SK-N-SH (cell line): ENCODE data around the gene SEPSECS. TPM values are rescaled to one million over a fixed set of nuclear protein-coding genes. Genes with fewer than 3 reads are reported as not detected.

ENCODE experiments used
- CTCF ChIA-PET: fragments of 300-600, 350-600 bp; formaldehyde crosslinking; extraction: SDS; loops from one replicate; lab custom pipeline; 2021; lab: Yijun Ruan, JAX
- POLR2A ChIA-PET: fragments of 350-600 bp; sonication (Branson Sonifier 250); formaldehyde crosslinking; extraction: SDS; loops from one replicate; lab custom pipeline; 2020; ENCODE audit warnings: antibody characterized with exemption, inconsistent platforms; lab: Yijun Ruan, JAX
- DNase-seq: peaks from one replicate; pipeline ENCODE4 v3.0.0; 2012
- H2AFZ ChIP-seq: fragments of 200-600 bp; sonication (generic); 2 replicates; pipeline ENCODE4 v1.8.1; 2016; ENCODE audit warnings: antibody characterized with exemption, mild to moderate bottlenecking, low read depth
- H3F3A ChIP-seq: fragments of 200-600 bp; sonication (generic); replicated peaks from 2 replicates; pipeline ENCODE3; 2016; ENCODE audit warnings: antibody characterized with exemption, mild to moderate bottlenecking; ENCODE audit not compliant: insufficient read depth
- H3K27ac ChIP-seq, 2 experiments: fragments of 200-500 bp in 1 of 2; fragments of 200-600 bp in 1 of 2; sonication (Bioruptor generic) in 1 of 2; sonication (generic), shearing (Covaris generic) in 1 of 2; 2 replicates each; pipeline versions ENCODE4 v1.5.1 to v1.6.1; 2014 to 2016; ENCODE audit warnings: low read depth in 2 of 2, inconsistent platforms in 1 of 2, low read length in 1 of 2, mild to moderate bottlenecking in 1 of 2, mixed read lengths in 1 of 2
- H3K27me3 ChIP-seq: fragments of 200-600 bp; sonication (generic), shearing (Covaris generic); 2 replicates; pipeline ENCODE4 v1.6.1; 2016; ENCODE audit warnings: mixed run types; ENCODE audit not compliant: insufficient read depth
- H3K36me3 ChIP-seq, 2 experiments: fragments of 200-500 bp in 1 of 2; fragments of 200-600 bp in 1 of 2; sonication (Bioruptor generic) in 1 of 2; sonication (generic) in 1 of 2; replicated peaks in 1 of 2; 2 replicates each; pipeline versions ENCODE3 to v1.5.1; 2014 to 2016; ENCODE audit warnings: low read length in 1 of 2, mild to moderate bottlenecking in 1 of 2; ENCODE audit not compliant: insufficient read depth in 2 of 2, control insufficient read depth in 1 of 2
- H3K4me1 ChIP-seq, 2 experiments: fragments of 200-500 bp in 1 of 2; fragments of 200-600 bp in 1 of 2; sonication (Bioruptor generic) in 1 of 2; sonication (generic), shearing (Covaris generic) in 1 of 2; 2 replicates each; pipeline versions ENCODE4 v1.5.1 to v1.6.1; 2014 to 2016; ENCODE audit warnings: low read depth in 1 of 2, low read length in 1 of 2, mixed run types in 1 of 2; ENCODE audit not compliant: insufficient read depth in 2 of 2, control insufficient read depth in 1 of 2
- H3K4me2 ChIP-seq: fragments of 200-600 bp; sonication (generic), shearing (Covaris generic); 2 replicates; pipeline ENCODE4 v1.6.1; 2017; ENCODE audit warnings: mixed run types
- H3K4me3 ChIP-seq, 2 experiments: fragments of 200-500 bp in 1 of 2; fragments of 200-600 bp in 1 of 2; sonication (Bioruptor generic) in 1 of 2; sonication (generic), shearing (Covaris generic) in 1 of 2; 2 replicates each; pipeline versions ENCODE4 v1.5.1 to v1.8.1; 2014 to 2016; ENCODE audit warnings: low read depth in 2 of 2, inconsistent platforms in 1 of 2, low read length in 1 of 2, mild to moderate bottlenecking in 1 of 2, mixed read lengths in 1 of 2, moderate library complexity in 1 of 2
- H3K79me2 ChIP-seq: fragments of 200-600 bp; sonication (generic); 2 replicates; pipeline ENCODE4 v1.8.1; 2017; ENCODE audit warnings: mild to moderate bottlenecking; ENCODE audit not compliant: insufficient read depth
- H3K9ac ChIP-seq: fragments of 200-600 bp; sonication (generic); 2 replicates; pipeline ENCODE4 v1.6.1; 2017; ENCODE audit warnings: mixed run types
- H3K9me2 ChIP-seq: fragments of 200-600 bp; sonication (generic); 2 replicates; pipeline ENCODE4 v1.6.1; 2017; ENCODE audit warnings: mixed run types
- H3K9me3 ChIP-seq: fragments of 200-600 bp; sonication (generic); 2 replicates; pipeline ENCODE4 v1.6.1; 2017; ENCODE audit warnings: mixed run types, mild to moderate bottlenecking, moderate library complexity
- H4K20me1 ChIP-seq: fragments of 200-600 bp; sonication (generic); 2 replicates; pipeline ENCODE4 v1.6.1; 2017; ENCODE audit warnings: mild to moderate bottlenecking, mixed run types; ENCODE audit not compliant: insufficient read depth
- FOXJ3 ChIP-seq: sonication (generic); formaldehyde crosslinking; IDR thresholded peaks from 2 replicates; pipeline ENCODE4 v1.5.1; 2020; ENCODE audit warnings: mild to moderate bottlenecking, missing genetic modification reagents
- MEF2A ChIP-seq: IDR thresholded peaks from 2 replicates; pipeline ENCODE4 v1.4.0; 2012; ENCODE audit warnings: low read depth, borderline replicate concordance
- POLR2AphosphoS5 ChIP-seq: IDR thresholded peaks from 2 replicates; pipeline ENCODE4 v1.6.1; 2012; ENCODE audit warnings: low read depth, low read length
- RFX5 ChIP-seq: IDR thresholded peaks from 2 replicates; pipeline ENCODE4 v1.6.1; 2012; ENCODE audit warnings: mild to moderate bottlenecking, improper control_type of control experiment, low read length
- RXRA ChIP-seq: IDR thresholded peaks from 2 replicates; pipeline ENCODE4 v1.4.0; 2012; ENCODE audit warnings: low read depth, mild to moderate bottlenecking, borderline replicate concordance
- TEAD4 ChIP-seq: IDR thresholded peaks from 2 replicates; pipeline ENCODE4 v1.4.0; 2012; ENCODE audit warnings: mild to moderate bottlenecking, borderline replicate concordance; ENCODE audit not compliant: insufficient read depth
- WGBS: methylation state at CpG from one replicate; pipeline ENCODE4 v1.1.6; 2017; ENCODE audit warnings: low lambda C conversion rate; 5-methylcytosine and 5-hydroxymethylcytosine counted together
- polyA plus RNA-seq, 3 experiments: library from polyadenylated mRNA; depleted of rRNA; stranded (reverse); fragments of >200 nt; gene quantifications; 2 replicates each; pipeline ENCODE4 v1.2.3, GENCODE V29; 2012
- TF ChIP-seq, protein P1 (sequence below): IDR thresholded peaks from 2 replicates; pipeline ENCODE4 v1.4.0; 2012; ENCODE audit warnings: low read depth, borderline replicate concordance
- TF ChIP-seq, protein P2 (sequence below): fragments of 200-600 bp; sonication (generic); IDR thresholded peaks from 2 replicates; pipeline ENCODE4 v1.6.1; 2017; ENCODE audit warnings: antibody characterized with exemption, mild to moderate bottlenecking, moderate library complexity

The SEPSECS gene
- polyA plus RNA-seq, 1 of the 3 experiments (the other 2 are of a cell fraction) = 2.0 TPM

DNA sequence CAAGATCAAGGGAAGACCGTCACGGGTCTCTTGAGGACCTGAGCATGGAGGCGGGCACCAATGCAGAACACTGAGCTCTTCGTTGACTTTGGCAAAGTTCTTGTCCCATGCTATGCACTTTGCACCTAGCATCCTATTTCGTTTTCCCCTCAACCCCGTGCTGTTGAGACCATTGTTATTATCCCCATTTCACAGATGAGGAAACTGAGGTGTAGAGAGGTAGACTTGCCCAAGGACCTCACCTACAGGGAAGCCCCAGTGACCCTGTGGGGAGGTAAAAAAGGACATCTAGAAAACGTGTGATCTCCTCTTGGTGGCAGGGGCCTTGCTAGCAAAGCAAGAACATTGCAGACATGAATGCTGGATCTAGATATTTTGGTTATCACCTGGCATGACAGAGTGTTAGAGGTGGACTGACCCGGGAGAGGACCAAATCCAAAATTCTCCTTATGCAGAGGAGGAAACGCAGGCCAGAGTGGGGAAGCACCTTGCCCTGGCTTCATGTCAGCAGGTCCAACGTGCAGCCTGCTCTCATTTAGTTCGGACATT lies 48.5 kb downstream of the SEPSECS start:
- ChIA-PET POLR2A (no interaction called here), CTCF (no interaction called here)
- Histone ChIP-seq H3K9me2 (no peaks in the 10 kb centered on the region), H3K36me3 (no peaks in the 10 kb centered on the region), H3K79me2 (no peaks in the 10 kb centered on the region), H2AFZ (no peak overlapping the region), H3F3A (no peaks in the 10 kb centered on the region), H3K27ac (no peak overlapping the region), H3K27me3 (no peaks in the 10 kb centered on the region; the same call in 1 of the 2 replicates), H4K20me1 (no peaks in the 10 kb centered on the region), H3K4me3 (no peak overlapping the region), H3K9ac (no peak overlapping the region), H3K9me3 (no peaks in the 10 kb centered on the region), H3K4me1 (no peaks in the 10 kb centered on the region), H3K4me2 (no peak overlapping the region)
- no peak for DNase-seq
- WGBS = 50% methylated on average over 11 of the region's 11 CpGs
- TF ChIP-seq MEF2A (no peak), RFX5 (no peak), TEAD4 (no peak)
- TF ChIP-seq, protein P1, sequence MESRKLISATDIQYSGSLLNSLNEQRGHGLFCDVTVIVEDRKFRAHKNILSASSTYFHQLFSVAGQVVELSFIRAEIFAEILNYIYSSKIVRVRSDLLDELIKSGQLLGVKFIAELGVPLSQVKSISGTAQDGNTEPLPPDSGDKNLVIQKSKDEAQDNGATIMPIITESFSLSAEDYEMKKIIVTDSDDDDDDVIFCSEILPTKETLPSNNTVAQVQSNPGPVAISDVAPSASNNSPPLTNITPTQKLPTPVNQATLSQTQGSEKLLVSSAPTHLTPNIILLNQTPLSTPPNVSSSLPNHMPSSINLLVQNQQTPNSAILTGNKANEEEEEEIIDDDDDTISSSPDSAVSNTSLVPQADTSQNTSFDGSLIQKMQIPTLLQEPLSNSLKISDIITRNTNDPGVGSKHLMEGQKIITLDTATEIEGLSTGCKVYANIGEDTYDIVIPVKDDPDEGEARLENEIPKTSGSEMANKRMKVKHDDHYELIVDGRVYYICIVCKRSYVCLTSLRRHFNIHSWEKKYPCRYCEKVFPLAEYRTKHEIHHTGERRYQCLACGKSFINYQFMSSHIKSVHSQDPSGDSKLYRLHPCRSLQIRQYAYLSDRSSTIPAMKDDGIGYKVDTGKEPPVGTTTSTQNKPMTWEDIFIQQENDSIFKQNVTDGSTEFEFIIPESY = no peak

DNA sequence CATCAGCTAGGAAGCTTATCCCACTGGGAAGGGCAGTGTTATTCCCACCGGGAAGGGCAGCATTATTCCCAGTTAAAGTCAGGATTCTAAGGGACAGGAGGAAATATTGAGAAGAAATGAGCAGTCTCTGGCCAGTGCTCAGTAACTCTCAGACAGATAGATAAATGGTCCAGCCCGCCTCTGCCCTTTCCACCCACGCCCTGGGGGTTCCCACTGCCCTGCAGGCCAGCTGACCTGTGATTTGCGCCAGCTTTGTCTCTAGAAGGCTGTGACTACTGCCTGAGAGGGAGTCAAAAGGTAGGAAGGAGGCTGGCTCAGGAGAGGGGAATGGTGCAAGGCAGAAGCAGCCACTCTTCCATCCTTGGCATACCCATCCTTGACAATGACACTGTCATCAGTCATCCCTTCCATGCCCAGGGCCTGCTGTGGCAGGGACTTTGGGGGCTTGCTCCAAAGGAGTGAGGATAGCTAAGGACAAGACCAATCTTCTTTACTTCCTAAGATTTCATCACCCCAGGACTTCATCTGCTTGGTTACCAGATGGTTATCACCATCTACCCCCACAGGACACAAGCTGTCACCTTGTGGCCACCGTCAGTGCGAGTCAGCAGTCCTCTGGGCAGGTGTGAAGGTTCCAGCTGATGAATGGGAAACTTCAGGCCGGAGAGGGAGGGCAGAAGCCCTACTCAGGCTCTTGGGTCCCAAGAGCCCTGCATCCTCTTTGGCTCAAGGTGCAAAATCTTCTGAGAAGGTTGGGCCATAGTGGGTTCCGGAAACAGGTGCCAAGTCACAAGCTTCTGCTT lies 49.5 kb downstream of the SEPSECS start:
- no peak overlapping the region for H3K27ac ChIP-seq
- no peaks in the 10 kb centered on the region for H3K36me3 ChIP-seq
- CTCF ChIA-PET = no interaction called here
- DNase-seq = no peak
- no peak overlapping the region for H2AFZ ChIP-seq
- H3K9me2 ChIP-seq = no peaks in the 10 kb centered on the region
- H3K4me1 ChIP-seq = no peaks in the 10 kb centered on the region
- H3K4me3 ChIP-seq = no peak overlapping the region
- no peaks in the 10 kb centered on the region for H3K79me2 ChIP-seq
- no peaks in the 10 kb centered on the region for H3K9me3 ChIP-seq
- no peak overlapping the region for H3K4me2 ChIP-seq
- H3K27me3 ChIP-seq = peaks cover 4% of the 10 kb centered on the region; the same call in 1 of the 2 replicates
- H3F3A ChIP-seq = no peaks in the 10 kb centered on the region
- TF ChIP-seq RXRA = no peak
- no peak for TF ChIP-seq FOXJ3 (CRISPR knock-in tag)
- TF ChIP-seq, protein P2, sequence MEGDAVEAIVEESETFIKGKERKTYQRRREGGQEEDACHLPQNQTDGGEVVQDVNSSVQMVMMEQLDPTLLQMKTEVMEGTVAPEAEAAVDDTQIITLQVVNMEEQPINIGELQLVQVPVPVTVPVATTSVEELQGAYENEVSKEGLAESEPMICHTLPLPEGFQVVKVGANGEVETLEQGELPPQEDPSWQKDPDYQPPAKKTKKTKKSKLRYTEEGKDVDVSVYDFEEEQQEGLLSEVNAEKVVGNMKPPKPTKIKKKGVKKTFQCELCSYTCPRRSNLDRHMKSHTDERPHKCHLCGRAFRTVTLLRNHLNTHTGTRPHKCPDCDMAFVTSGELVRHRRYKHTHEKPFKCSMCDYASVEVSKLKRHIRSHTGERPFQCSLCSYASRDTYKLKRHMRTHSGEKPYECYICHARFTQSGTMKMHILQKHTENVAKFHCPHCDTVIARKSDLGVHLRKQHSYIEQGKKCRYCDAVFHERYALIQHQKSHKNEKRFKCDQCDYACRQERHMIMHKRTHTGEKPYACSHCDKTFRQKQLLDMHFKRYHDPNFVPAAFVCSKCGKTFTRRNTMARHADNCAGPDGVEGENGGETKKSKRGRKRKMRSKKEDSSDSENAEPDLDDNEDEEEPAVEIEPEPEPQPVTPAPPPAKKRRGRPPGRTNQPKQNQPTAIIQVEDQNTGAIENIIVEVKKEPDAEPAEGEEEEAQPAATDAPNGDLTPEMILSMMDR = no peak
- TF ChIP-seq POLR2AphosphoS5 = no peak
- TF ChIP-seq, all 33 proteins: peak for 0
- POLR2A ChIA-PET = no interaction called here
- 48% methylated on average over 5 of the region's 8 CpGs for WGBS
- no peak overlapping the region for H3K9ac ChIP-seq
- no peaks in the 10 kb centered on the region for H4K20me1 ChIP-seq
